Ishikawa (cell line): Measurements from ENCODE around the gene REEP2.

Source experiments
- CEBPB ChIP-seq: IDR thresholded peaks from 2 replicates; pipeline ENCODE4 v1.6.1; 2012
- CREB1 ChIP-seq: IDR thresholded peaks from 2 replicates; pipeline ENCODE4 v1.6.1; 2012; ENCODE audit warnings: low read depth
- EGR1 ChIP-seq: IDR thresholded peaks from 2 replicates; pipeline ENCODE4 v1.6.1; 2012
- EP300 ChIP-seq: IDR thresholded peaks from 2 replicates; pipeline ENCODE4 v1.6.1; 2012; ENCODE audit warnings: borderline replicate concordance
- FOXM1 ChIP-seq: IDR thresholded peaks from 2 replicates; pipeline ENCODE4 v1.6.1; 2012; ENCODE audit warnings: low read depth, borderline replicate concordance
- MAX ChIP-seq: IDR thresholded peaks from 2 replicates; pipeline ENCODE4 v1.6.1; 2012
- NFIC ChIP-seq: IDR thresholded peaks from 2 replicates; pipeline ENCODE4 v1.6.1; 2012
- RAD21 ChIP-seq: IDR thresholded peaks from 2 replicates; pipeline ENCODE4 v1.6.1; 2012; ENCODE audit warnings: low read depth
- TAF1 ChIP-seq: IDR thresholded peaks from 2 replicates; pipeline ENCODE4 v1.6.1; 2012; ENCODE audit warnings: low read depth, mild to moderate bottlenecking
- TCF12 ChIP-seq: IDR thresholded peaks from 2 replicates; pipeline ENCODE4 v1.6.1; 2012; ENCODE audit warnings: low read depth
- TEAD4 ChIP-seq: IDR thresholded peaks from 2 replicates; pipeline ENCODE4 v1.6.1; 2012
- YY1 ChIP-seq: IDR thresholded peaks from 2 replicates; pipeline ENCODE4 v1.6.1; 2012; ENCODE audit warnings: low read depth
- ZBTB7A ChIP-seq: IDR thresholded peaks from 2 replicates; pipeline ENCODE4 v1.6.1; 2012; ENCODE audit warnings: low read depth
- TF ChIP-seq, protein P1 (sequence below): IDR thresholded peaks from 2 replicates; pipeline ENCODE4 v1.6.1; 2012
- TF ChIP-seq, protein P2 (sequence below): IDR thresholded peaks from 2 replicates; pipeline ENCODE4 v1.6.1; 2012; ENCODE audit warnings: low read depth, mild to moderate bottlenecking

Gene REEP2

GRCh38 chr5:138464388-138465260, 25.8 kb downstream of the REEP2 start:
- TF ChIP-seq FOXM1, result no peak
- TF ChIP-seq TCF12, result peak; percentile 11
- peak; percentile 50; the same call in 1 of the 2 replicates for TF ChIP-seq MAX
- TF ChIP-seq EGR1, result peak; percentile 91
- TF ChIP-seq TEAD4, result 0 out of 2 replicates have a peak, but pooled peaks have one; percentile 8
- TF ChIP-seq EP300, result no peak
- TF ChIP-seq ZBTB7A, result peak; percentile 21; the same call in 1 of the 2 replicates
- TF ChIP-seq TAF1, result peak; percentile 44

GRCh38 chr5:138465261-138466124, 26.6 kb downstream of the REEP2 start, which contains the start of gene EGR1:
TSS of gene EGR1 (plus strand) at chr5:138465479. CDS start at chr5:138465762, 283 bp downstream.
- TF ChIP-seq MAX (0 out of 2 replicates have a peak, but pooled peaks have one; percentile 13), CREB1 (peak; percentile 89), EGR1 (peak; percentile 14; the same call in 1 of the 2 replicates), NFIC (no peak; the same call in 1 of the 2 replicates)

DNA sequence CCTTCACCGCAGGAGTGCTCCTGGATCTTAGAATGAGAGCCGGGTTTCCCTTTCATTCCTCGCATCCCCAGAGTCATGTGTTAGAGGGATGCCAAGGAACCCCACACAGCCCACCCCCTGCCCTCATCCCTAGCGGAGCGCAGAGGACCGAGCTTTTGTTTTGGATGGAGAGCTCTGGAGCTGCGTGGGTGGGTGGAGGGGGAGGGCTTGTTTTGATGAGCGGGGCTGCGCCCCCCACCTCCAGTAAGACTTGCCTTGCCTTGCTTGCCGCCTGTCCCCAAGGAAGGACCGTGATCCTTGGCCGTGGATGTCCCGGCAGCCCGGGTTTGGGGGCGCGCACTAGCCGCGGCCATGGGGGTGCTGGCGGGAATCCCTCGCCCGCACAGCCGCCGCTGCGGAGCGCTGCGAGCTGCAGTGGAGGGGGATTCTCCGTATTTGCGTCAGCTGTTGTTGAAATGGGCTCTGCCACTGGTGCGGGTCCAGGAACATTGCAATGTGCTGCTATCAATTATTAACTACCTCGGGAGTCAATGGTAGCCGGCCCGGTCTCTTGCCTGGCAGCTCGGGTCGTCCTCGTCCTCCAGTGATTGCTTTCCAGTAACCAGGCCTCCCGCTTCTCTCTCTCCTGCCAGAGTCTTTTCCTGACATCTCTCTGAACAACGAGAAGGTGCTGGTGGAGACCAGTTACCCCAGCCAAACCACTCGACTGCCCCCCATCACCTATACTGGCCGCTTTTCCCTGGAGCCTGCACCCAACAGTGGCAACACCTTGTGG, 27.5 kb downstream of the REEP2 start:
- TF ChIP-seq MAX, result no peak
- no peak for TF ChIP-seq ZBTB7A
- no peak for TF ChIP-seq NFIC
- no peak for TF ChIP-seq CEBPB
- no peak for TF ChIP-seq EP300
- TF ChIP-seq TCF12, result no peak
- TF ChIP-seq, protein P1, sequence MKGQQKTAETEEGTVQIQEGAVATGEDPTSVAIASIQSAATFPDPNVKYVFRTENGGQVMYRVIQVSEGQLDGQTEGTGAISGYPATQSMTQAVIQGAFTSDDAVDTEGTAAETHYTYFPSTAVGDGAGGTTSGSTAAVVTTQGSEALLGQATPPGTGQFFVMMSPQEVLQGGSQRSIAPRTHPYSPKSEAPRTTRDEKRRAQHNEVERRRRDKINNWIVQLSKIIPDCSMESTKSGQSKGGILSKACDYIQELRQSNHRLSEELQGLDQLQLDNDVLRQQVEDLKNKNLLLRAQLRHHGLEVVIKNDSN, result no peak
- no peak for TF ChIP-seq RAD21
- no peak for TF ChIP-seq EGR1
- TF ChIP-seq, protein P2, sequence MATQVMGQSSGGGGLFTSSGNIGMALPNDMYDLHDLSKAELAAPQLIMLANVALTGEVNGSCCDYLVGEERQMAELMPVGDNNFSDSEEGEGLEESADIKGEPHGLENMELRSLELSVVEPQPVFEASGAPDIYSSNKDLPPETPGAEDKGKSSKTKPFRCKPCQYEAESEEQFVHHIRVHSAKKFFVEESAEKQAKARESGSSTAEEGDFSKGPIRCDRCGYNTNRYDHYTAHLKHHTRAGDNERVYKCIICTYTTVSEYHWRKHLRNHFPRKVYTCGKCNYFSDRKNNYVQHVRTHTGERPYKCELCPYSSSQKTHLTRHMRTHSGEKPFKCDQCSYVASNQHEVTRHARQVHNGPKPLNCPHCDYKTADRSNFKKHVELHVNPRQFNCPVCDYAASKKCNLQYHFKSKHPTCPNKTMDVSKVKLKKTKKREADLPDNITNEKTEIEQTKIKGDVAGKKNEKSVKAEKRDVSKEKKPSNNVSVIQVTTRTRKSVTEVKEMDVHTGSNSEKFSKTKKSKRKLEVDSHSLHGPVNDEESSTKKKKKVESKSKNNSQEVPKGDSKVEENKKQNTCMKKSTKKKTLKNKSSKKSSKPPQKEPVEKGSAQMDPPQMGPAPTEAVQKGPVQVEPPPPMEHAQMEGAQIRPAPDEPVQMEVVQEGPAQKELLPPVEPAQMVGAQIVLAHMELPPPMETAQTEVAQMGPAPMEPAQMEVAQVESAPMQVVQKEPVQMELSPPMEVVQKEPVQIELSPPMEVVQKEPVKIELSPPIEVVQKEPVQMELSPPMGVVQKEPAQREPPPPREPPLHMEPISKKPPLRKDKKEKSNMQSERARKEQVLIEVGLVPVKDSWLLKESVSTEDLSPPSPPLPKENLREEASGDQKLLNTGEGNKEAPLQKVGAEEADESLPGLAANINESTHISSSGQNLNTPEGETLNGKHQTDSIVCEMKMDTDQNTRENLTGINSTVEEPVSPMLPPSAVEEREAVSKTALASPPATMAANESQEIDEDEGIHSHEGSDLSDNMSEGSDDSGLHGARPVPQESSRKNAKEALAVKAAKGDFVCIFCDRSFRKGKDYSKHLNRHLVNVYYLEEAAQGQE, result no peak
- TF ChIP-seq TEAD4, result no peak
- no peak for TF ChIP-seq CREB1
- no peak for TF ChIP-seq YY1
- no peak for TF ChIP-seq TAF1
- no peak for TF ChIP-seq FOXM1

DNA sequence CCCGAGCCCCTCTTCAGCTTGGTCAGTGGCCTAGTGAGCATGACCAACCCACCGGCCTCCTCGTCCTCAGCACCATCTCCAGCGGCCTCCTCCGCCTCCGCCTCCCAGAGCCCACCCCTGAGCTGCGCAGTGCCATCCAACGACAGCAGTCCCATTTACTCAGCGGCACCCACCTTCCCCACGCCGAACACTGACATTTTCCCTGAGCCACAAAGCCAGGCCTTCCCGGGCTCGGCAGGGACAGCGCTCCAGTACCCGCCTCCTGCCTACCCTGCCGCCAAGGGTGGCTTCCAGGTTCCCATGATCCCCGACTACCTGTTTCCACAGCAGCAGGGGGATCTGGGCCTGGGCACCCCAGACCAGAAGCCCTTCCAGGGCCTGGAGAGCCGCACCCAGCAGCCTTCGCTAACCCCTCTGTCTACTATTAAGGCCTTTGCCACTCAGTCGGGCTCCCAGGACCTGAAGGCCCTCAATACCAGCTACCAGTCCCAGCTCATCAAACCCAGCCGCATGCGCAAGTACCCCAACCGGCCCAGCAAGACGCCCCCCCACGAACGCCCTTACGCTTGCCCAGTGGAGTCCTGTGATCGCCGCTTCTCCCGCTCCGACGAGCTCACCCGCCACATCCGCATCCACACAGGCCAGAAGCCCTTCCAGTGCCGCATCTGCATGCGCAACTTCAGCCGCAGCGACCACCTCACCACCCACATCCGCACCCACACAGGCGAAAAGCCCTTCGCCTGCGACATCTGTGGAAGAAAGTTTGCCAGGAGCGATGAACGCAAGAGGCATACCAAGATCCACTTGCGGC, 28.2 kb downstream of the REEP2 start:
- TF ChIP-seq YY1 (no peak), EP300 (no peak), NFIC (no peak), RAD21 (no peak), ZBTB7A (no peak), CREB1 (no peak), TAF1 (no peak), TCF12 (no peak)
- TF ChIP-seq, protein P2, result no peak
- TF ChIP-seq, protein P1, result no peak
